ACHN (cell line): ENCODE data around the gene KDM5B.

Experiments used
- DNase-seq: peaks from one replicate; pipeline ENCODE4 v3.0.0-alpha.2; 2015
- in situ Hi-C: cut with HindIII; loops from 2 replicates; pipeline ENCODE4 v1.10.0; 2017; ENCODE audit warnings: low sequenced_read_pairs, low pct_ligation_motif_present, low pct_unique_long_range_greater_than_20kb

The KDM5B gene

GRCh38 chr1:202677433-202677832 lies 130.8 kb downstream of the KDM5B start:
- in situ Hi-C loops = no loop called here
- DNase-seq = no peak
